NCI-H1436 (cell line): ENCODE results near the gene MYO18B.

Source experiments
- DNase-seq: peaks from one replicate; lab custom pipeline; 2025; lab: John Stamatoyannopoulos, UW

The MYO18B gene

DNA sequence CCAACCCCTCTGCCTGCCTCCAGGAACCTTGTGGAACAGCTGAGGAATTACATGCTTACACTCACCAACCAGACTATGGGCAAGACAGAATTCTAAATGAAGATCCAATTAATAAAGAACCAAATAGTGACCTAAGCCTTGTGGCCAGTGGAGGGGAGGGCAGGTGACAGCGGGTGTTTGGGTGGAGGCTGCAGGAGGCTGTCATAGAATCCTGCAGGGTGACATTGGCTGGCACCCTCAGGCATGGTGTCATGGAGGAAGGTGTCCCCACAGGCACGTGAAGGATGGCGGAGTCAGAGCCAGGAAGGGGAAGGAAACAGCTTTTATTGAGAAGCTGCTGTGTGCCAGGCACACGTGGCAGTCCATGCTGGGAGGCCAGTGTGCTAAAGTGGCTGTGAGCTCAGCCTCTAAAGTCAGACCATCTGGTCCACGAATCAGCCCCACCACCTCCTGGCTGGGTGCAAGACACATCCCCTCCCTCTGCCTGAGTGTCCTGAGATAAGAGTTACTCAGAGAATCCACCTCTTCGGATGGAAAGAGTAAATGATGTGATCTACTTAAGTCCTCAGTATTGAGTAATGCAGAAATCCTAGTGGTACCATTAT lies 8.7 kb downstream of the MYO18B start:
- DNase-seq = no peak

DNA sequence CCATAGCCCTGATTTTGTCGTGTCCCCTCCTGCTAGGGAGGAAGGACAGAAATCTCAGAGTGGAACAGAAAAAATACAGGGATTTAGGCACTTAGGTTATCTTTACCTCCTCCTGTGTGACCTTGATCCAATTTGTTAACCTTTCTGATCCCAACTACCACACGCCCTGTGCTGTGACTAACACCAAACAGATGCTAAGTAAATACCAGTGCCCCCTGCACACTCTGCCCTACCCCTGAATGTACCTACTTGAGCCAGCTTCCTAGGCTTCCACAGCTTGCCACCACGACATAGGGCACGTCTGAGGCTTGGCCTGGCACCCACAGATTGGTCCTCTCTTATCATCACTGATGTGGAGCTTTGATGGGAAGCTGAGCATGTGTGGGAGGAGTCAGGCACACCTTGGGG lies 9.2 kb downstream of the MYO18B start:
- no peak for DNase-seq

DNA sequence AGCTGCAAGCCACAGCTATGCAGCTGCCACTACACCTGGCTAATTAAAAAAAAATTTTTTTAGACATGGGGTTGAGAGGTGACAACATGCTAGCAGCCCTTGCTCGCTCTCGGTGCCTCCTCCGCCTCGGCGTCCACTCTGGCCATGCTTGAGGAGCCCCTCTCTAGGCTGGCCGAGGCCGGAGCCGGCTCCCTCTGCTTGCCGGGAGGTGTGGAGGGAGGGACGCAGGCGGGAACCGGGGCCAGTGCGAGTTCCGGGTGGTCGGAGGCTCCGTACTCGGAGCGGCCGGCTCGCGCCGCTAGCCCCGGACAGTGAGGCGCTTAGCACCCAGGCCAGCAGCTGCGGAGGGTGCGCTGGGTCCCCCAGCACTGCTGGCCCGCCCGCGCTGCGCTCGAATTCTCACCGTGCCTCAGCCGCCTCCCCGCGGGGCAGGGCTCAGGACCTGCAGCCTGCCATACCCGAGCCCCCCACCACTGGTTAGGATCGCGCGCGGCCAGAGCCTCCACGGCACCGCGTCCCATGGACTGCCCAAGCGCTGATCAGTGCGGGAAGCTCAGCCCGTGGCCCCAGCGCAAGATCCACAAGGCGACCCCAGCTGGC lies 10.7 kb downstream of the MYO18B start:
- no peak for DNase-seq

DNA sequence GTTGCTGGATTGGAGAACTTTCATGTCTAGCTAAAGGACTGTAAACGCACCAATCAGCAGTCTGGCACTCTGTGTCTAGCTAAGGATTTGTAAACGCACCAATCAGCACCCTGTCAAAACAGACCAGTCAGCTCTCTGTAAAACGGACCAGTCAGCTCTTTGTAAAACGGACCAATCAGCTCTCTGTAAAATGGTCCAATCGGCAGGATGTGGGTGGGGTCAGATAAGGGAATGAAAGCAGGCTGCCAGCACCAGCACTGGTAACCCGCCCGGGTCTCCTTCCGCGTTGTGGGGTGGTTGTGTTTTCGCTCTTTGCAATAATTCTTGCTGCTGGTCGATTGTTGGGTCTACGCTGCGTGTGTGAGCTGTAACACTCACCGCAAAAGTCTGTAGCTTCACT lies 11.3 kb downstream of the MYO18B start:
- DNase-seq = no peak

DNA sequence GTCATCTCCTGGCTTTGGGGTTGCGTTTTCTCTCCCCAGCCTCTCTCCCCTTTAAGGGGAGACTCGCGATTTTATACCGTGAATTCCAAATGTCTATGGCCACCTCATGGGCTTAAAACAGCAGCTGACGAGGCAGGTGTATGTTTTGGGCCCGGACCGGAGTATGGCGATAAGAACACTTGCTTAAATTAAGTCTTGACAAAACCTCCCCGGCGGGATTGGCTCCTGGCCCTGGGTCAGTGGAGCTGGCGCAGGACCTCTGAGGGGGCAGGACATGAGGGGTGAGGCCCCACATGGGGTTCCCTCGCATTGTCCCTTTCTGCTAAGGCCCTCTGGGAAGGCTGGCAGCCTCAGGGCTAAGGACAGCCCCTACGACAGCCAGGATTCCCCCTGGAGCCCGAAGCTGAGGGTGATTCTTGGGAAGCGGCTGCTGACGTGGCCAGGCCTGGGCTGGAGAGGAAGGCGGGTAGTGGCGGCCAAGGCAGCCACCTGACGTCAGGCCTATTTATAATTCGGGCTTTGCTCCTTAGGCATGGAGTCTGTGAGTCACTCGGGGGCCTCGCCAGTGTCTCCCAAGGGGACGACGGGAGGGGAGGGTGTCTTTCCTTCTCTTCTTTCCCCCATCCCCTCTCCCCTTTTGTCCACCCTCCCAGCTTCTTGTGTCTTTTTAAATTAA lies 12.7 kb downstream of the MYO18B start:
- DNase-seq = no peak

DNA sequence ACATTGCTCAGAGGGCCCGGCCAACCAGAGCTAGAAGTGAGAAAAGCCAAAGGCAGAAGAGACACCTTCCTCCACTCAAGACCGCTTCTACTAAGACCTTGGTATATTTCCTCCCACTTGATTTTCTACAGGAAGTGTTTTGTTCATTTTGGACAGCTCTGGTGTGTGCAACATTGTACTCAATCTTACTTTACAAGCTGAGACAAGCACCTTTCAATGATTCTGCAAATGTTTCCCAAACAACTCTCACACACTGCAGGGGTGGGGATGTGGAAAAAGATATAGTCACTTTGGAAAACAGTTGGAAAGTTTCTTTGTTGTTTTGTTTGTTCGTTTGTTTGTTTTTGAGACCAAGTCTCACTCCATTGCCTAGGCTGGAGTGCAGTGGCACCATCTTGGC lies 15.7 kb downstream of the MYO18B start:
- DNase-seq = no peak

DNA sequence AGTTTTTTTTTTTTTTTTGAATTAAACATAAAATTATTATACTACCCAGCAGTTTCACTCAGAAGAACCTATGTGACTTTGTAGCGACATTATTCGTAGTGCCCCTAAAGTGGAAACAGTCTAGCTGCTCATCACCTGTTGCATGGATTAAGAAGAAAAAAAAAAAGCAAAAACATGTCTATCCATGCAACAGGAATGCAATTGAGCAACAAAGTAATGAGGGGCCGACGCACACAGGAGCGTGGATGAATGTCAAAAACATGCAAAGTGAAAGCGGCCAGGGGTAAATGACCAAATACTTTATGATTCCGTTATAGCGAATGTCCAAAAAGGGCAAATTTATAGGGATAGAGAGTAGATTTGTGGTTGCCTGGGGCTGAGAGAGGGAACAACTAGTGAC lies 16.3 kb downstream of the MYO18B start:
- no peak for DNase-seq

DNA sequence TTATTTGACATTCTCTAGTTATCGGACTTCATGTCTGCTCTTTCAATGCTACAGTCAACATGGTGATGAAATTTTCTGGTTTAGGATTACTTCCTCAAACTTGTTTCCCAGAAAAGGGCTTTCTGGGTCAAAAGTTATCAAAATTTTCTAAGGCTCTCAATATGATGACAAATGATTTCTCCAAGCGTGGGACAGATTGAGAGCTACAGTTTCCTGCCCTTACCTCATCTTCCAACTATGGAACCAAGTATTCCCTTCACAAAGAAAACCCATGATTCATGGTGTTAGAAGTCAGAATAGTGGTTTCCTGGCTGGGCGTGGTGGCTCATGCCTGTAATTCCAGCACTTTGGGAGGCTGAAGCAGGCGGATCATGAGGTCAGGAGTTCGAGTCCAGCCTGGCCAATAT lies 17.8 kb downstream of the MYO18B start:
- no peak for DNase-seq

DNA sequence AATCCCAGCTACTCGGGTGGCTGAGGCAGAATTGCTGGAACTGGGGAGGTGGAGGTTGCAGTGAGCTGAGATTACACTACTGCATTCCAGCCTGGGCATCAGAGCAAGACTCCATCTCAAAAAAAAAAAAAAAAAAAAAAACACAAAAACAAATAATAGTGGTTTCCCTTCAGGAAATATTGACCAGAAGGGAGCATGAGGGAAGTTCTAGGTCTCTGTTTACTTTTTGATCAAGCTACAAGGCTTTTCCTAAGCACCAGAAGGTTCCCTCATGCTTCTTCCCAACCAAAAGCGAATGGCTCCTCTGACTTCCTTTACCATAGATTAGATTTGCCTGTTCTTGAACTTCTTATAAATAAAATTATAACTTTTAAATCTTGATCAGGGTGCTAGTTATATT lies 18.3 kb downstream of the MYO18B start:
- DNase-seq = no peak

DNA sequence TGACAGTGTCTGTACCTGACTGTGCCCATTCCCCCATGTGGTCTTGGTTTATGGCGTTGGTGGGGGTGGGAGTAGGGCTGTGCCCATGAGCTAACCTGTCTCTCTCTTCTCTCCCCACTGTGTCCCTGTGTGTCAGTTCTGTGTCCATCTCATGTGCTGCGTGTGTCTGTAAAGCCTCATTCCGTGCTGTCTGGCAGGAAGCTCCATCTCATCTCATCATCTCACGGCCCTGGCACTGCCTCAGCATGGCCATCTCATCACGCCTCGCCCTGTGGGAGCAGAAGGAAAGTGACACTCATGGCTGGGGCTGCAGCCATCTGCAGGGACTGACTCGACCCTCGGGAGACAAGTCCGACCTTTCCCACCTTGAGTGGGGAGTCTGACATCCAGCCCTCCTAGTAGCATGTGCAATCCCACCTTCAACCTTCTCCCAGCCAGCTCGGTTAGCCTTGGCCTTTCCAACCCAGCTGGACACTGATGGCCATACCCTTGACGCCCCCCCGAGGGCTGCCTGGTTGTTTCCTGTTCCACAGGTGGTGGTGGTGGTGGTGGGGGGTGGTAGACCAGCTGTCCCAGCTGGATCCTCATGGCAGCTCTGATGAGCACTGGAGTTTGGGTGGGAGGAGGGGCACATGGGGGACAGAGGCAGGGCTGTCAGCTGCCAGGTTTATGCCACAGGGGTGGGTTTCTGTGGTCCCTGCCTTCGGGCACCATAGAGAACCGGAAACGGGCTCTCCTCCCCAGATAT lies 19.0 kb downstream of the MYO18B start:
- no peak for DNase-seq

DNA sequence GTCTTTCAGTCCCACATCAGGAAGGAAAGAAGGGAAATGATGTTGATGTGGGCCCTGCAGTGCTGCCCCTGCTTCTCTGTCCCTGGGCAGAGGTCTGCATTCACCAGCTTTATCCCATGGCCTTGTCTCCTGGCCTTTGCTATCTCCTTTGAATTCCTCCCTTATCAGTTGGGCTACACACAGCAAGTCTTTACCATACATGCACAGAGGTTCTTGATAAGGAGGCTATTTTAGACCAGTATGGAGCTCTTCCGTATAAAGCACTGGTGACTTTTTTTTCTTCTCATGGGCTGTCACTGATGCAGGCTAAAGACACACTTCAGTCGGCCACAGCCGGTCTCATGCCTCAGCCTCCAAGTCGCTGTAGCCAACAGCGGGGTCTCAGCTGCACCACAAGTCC lies 20.2 kb downstream of the MYO18B start:
- no peak for DNase-seq

DNA sequence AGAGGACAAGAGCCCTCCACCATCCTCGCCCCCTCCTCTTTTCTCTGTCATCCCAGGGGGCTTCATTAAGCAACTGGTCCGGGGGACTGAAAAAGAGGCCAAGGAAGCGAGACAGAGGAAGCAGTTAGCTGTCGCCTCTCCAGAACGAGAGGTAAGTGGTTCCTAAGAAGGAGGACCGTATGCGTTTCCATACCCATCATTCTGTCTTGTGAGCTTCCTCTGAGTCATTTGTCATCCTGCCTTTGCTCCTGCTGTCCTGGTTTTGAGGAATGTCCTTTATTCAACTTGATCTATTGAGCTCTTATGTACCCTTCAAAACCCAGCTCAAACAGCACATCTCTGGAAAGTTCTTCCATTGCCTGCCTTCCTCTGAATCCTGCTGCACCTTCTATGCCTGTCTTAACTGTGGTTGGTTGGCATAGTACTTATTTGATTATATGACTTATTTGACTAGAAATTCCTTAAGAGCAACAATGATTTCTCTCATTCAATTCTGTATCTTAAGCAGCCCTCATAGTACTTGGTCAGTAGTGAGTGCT lies 21.3 kb downstream of the MYO18B start:
- no peak for DNase-seq

DNA sequence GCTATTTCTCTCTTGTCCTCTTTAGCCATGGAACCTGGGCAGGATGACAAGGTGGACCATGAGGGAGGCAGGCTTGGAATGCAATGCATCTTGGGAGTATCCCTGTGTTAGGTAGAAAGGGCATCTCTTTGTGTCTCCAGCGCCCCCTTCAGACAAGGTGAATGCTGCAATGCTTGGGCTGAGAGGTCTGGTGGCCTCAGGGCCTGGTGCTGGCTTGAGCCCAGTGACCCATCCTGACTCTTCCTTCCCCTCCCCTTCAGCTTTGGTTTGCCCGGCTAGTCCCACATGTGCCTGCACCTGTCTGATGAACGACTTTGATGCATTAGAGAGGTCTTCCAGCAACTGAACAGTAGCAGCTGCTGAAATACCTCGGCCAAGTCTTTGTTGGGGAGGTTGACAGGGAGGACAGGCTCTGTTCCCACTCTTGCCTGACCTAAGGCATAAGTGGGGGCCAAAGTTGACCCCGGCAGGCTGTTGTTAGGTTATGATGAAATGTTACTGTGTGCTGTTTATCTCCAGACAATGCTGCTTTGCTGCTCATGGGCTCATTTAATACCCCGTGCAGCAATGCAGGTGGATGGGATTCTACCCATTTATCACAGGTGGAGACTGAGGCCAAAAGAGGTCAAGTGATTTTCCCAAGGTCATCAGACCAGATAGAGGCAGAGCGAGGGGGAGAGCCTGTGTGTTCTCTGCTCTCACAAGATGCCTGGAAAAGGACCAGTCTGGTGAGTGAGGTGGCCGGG lies 22.5 kb downstream of the MYO18B start:
- no peak for DNase-seq

DNA sequence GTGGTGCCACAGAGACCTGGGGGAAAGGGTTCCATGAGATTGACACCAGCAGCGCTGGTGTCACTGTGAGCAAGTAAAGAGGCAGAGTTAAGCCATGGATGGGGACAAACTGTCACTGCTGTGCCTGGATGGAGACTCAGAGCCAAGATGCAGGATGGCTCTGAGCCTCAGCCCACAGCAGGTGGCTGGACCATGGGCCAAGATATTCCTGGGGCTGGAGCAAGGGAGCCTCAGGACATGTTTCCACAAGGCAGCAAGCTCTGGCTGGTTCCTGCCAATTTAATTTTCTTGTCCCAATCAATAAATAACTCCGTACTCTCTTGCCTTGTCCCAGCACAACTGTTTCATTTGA lies 23.0 kb downstream of the MYO18B start:
- DNase-seq = no peak

DNA sequence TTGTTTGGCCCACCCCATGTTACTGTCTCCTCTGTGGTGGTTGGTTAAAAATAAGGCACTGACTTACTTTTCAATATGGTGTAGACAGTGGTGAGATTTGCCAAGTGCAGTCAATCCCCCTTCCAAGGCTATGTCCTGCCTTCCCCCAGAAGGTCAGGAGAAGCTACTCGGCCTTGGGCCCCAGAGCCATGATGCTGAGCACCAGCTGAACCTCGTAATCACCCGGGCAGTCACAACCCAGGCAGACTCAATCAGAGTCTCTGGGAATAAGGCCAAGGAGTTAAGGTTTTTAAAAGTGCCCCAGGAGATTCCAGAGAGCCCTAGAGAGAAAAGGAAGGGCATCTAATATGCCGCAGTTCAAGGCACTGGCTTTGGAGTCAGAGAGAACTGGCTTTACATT lies 23.8 kb downstream of the MYO18B start:
- DNase-seq = no peak

DNA sequence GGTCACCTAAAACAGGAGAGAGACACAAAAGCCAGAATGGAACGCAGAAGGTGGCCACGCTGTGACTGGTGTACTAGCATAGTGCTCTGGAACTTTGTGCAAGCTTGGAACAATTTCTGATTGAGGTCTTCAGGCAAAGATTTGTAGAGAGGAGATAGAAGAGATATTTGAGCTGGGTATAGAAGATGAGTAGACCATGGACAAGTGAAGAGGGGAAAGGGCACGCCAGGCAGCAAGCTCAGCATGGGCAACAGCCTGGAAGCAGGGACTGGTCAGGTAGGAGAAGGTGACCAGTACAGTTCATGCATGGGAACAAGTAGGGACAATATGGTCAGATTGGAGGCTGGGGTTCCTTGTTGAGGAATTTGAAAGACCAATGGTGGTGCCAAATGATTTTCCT lies 24.4 kb downstream of the MYO18B start:
- DNase-seq = no peak

DNA sequence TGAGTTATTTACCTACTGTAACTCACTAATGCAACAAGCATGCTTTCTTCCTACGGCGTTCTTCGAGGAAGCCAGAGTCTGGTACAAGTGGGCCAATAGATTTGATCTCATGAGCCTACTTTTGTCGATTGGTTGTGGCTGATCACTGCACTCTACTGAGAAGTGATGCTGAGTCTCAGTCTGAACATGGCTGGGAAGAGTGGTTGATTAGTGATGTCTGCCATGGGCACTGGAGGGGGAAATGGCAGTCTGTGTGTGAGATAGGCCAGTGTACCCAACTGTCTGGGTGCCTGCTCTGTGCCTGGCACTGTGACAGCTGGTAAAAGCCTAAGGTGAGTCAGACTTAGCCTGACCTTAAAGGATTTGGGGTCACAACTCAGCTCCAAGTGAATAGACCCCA lies 28.3 kb downstream of the MYO18B start:
- DNase-seq = no peak

DNA sequence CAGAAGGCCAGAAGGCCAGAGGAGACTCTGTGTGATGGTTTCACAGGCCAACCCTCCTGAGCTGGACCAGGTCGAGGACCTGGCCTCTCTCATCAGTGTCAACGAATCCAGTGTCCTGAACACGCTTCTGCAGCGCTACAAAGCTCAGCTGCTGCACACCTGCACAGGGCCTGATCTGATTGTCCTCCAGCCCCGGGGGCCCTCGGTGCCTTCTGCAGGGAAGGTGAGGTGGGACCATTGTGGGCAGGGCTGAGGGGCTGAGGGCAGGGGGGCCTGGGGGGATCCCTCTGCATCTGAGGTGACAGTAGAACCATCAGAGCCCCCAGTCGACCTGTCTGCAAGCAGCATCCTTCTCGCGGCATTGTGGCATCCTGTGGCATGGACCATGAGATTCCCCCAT lies 30.3 kb downstream of the MYO18B start:
- no peak for DNase-seq

DNA sequence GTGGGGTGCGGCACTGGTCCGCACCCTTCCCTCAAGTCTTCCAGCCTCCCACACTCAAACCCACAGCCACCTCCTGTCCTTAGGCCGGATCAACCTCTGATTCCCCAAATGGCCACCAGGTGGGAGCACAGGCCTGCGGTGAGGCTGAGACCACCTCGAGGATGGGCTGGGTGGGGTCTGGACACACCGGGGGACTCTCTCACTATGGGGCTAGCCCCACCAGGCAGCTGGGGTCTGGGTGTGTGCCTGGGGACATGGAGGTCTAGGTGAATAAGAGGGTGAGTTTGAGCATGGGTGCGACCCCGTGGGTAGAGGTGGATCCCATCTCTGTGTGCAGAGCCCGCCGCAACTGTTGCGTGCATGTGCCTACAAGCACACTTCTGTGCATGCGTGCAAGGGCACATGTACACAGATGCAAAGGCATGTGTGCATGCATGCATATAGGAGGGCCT lies 32.6 kb downstream of the MYO18B start:
- peak; percentile 7 for DNase-seq

DNA sequence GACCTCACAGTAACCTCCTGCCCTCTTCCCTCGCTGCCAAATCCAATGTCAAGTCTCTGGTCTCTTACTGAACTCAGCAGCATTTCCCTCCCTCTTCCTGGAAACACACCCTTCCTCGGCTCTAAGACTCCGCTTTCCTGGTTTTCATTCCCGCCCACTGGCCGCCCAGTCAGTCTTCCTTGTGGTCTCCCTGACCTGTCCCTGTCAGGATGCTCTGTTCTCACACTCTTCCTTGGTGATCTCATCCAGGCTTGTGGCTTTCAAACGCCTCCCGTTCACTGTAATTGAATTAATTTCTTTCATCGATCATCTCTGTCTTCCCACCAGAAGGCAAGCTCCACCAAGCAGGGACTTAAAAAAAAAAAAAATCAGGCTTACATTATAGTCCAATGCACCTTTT lies 33.5 kb downstream of the MYO18B start:
- DNase-seq = no peak

DNA sequence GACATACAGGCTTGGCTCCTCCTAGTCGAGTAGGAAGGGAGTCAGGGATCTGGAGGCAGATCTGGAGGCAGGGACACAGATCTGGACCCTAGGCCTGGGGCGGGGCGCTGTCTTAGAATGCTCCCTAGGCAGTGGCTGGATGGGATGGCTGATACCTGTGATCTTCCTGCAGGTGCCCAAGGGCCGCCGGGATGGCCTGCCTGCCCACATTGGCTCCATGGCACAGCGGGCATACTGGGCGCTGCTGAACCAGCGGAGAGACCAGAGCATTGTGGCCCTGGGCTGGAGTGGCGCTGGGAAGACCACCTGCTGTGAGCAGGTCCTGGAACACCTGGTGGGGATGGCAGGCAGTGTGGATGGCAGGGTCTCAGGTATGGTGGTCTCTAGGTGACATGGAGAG lies 35.4 kb downstream of the MYO18B start:
- no peak for DNase-seq

DNA sequence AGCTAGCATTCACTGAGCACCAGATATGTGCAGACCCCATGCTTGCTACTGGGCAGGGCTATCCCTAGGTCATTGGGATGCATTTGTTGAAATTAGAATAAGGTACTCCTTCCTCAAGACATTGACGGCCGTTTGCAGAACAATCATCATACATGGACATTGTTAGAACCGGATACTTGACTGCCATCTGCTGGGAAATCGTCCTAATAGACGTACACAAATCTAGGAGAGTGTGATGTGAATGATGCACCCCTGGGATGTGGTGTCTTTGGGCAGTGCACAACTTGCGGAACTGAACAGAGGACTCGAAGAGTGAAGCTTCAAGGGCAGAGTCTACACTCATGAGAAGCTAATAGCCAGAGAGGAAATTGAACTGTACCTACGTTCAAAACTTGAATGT lies 35.9 kb downstream of the MYO18B start:
- DNase-seq = peak; percentile 14
